CD4-positive, CD25-positive, alpha-beta regulatory T cell (primary cell): ENCODE measurements around the gene SLC1A1. TPM values are rescaled to one million over a fixed set of nuclear protein-coding genes. Genes with fewer than 3 reads are reported as not detected.

Source experiments
- ATAC-seq, 2 donors: fragments of 150-1000 bp; cut with Tn5 transposase; one replicate each; pipeline ENCODE4 v1.10.0; 2021; ENCODE audit warnings: low read depth in 2 of 2, moderate number of reproducible peaks in 2 of 2, moderate library complexity in 1 of 2
- DNase-seq, 3 donors: peaks; one replicate each; pipeline versions ENCODE4 v3.0.0 to v3.0.0-alpha.2; 2012 to 2022; ENCODE audit warnings: mixed read lengths in 1 of 3
- H3K27ac ChIP-seq: one replicate; pipeline ENCODE4 v1.7.0; 2013; ENCODE audit warnings: mild to moderate bottlenecking, low read length; ENCODE audit not compliant: insufficient read depth, poor library complexity, severe bottlenecking
- H3K27me3 ChIP-seq: one replicate; pipeline ENCODE4 v1.7.0; 2013; ENCODE audit warnings: low read length; ENCODE audit not compliant: control insufficient read depth, insufficient read depth
- H3K36me3 ChIP-seq: one replicate; pipeline ENCODE4 v1.7.0; 2013; ENCODE audit warnings: mild to moderate bottlenecking, low read length, moderate library complexity; ENCODE audit not compliant: control insufficient read depth, insufficient read depth
- H3K4me1 ChIP-seq: 2 replicates; pipeline ENCODE4 v1.7.0; 2013; ENCODE audit warnings: mild to moderate bottlenecking, low read length; ENCODE audit not compliant: insufficient read depth, control insufficient read depth, poor library complexity, severe bottlenecking
- H3K4me3 ChIP-seq: one replicate; pipeline ENCODE4 v1.7.0; 2013; ENCODE audit warnings: low read depth, mild to moderate bottlenecking, low read length, moderate library complexity
- H3K9me3 ChIP-seq, 2 experiments: 1 replicate in 1 of 2; 2 replicates in 1 of 2; pipeline ENCODE4 v1.7.0; 2013; ENCODE audit warnings: low read length in 2 of 2, mild to moderate bottlenecking in 1 of 2, moderate library complexity in 1 of 2; ENCODE audit not compliant: control insufficient read depth in 2 of 2
- H3K27ac Mint-ChIP-seq, 3 donors: one replicate each; pipeline ENCODE4 v1.8.0; 2020 to 2022; ENCODE audit warnings: mild to moderate bottlenecking in 3 of 3, mixed read lengths in 3 of 3, moderate library complexity in 2 of 3
- H3K27me3 Mint-ChIP-seq: one replicate; pipeline ENCODE4 v1.8.0; 2022; ENCODE audit warnings: mild to moderate bottlenecking, mixed read lengths
- H3K36me3 Mint-ChIP-seq: one replicate; pipeline ENCODE4 v1.8.0; 2020; ENCODE audit warnings: mixed read lengths
- H3K4me1 Mint-ChIP-seq, 4 donors: one replicate each; pipeline ENCODE4 v1.8.0; 2020 to 2022; ENCODE audit warnings: mixed read lengths in 4 of 4, mild to moderate bottlenecking in 1 of 4
- H3K4me3 Mint-ChIP-seq, 4 donors: one replicate each; pipeline ENCODE4 v1.8.0; 2020 to 2022; ENCODE audit warnings: mild to moderate bottlenecking in 4 of 4, mixed read lengths in 4 of 4, moderate library complexity in 3 of 4
- H3K9me3 Mint-ChIP-seq, 7 donors: one replicate each; pipeline ENCODE4 v1.8.0; 2020 to 2022; ENCODE audit warnings: mixed read lengths in 7 of 7, mild to moderate bottlenecking in 3 of 7, moderate library complexity in 2 of 7
- polyA plus RNA-seq, 4 donors: library from polyadenylated mRNA; unstranded; fragments of 300-500 nt; fragmentation: Illumina TruSeq; gene quantifications; one replicate each; pipeline ENCODE4 v1.2.3, GENCODE V29; 2021
- total RNA-seq: library from RNA; stranded (reverse); gene quantifications from one replicate; pipeline ENCODE4 v1.2.3, GENCODE V29; 2022

Gene SLC1A1
- total and polyA plus RNA-seq, 5 donors from 2014 or later, result 0.37 to 3.3 (median 1.3) TPM

GRCh38 chr9:4504250-4504649 is 14.0 kb downstream of the SLC1A1 start:
- ATAC-seq (no peak), DNase-seq (no peak)
- no peak overlapping the region for H3K27ac Mint-ChIP-seq
- Histone ChIP-seq H3K36me3 (no peaks in the 10 kb centered on the region), H3K27me3 (no peaks in the 10 kb centered on the region), H3K9me3 (no peaks in the 10 kb centered on the region), H3K27ac (no peak overlapping the region), H3K4me3 (no peak overlapping the region), H3K4me1 (no peaks in the 10 kb centered on the region)
- peaks cover 0 to 4% (median 1%) of the 10 kb centered on the region in 4 donors for H3K4me1 Mint-ChIP-seq
- H3K27me3 Mint-ChIP-seq, result peaks cover 5% of the 10 kb centered on the region
- H3K4me3 Mint-ChIP-seq, result no peak overlapping the region
- peaks cover 0 to 1% (median 0%) of the 10 kb centered on the region in 7 donors for H3K9me3 Mint-ChIP-seq
- H3K36me3 Mint-ChIP-seq, result no peaks in the 10 kb centered on the region

GRCh38 chr9:4506490-4506889 is 16.2 kb downstream of the SLC1A1 start:
- DNase-seq, result no peak
- no peaks in the 10 kb centered on the region for H3K27me3 ChIP-seq
- Mint-ChIP-seq H3K9me3 (peaks cover 0 to 2% (median 0%) of the 10 kb centered on the region in 7 donors), H3K4me1 (peaks cover 0 to 2% (median 0%) of the 10 kb centered on the region in 4 donors), H3K4me3 (no peak overlapping the region), H3K27me3 (peaks cover 5% of the 10 kb centered on the region), H3K36me3 (no peaks in the 10 kb centered on the region), H3K27ac (no peak overlapping the region)
- no peaks in the 10 kb centered on the region for H3K9me3 ChIP-seq
- no peak overlapping the region for H3K27ac ChIP-seq
- H3K4me3 ChIP-seq, result no peak overlapping the region
- no peak for ATAC-seq
- no peaks in the 10 kb centered on the region for H3K36me3 ChIP-seq
- H3K4me1 ChIP-seq, result no peaks in the 10 kb centered on the region

- DNase-seq (no peak), ATAC-seq (no peak)
- no peak overlapping the region for H3K4me3 ChIP-seq
- H3K27ac Mint-ChIP-seq, result no peak overlapping the region
- H3K27me3 Mint-ChIP-seq, result peaks cover 2% of the 10 kb centered on the region
- no peaks in the 10 kb centered on the region for H3K36me3 Mint-ChIP-seq
- H3K4me3 Mint-ChIP-seq, result no peak overlapping the region
- H3K4me1 Mint-ChIP-seq, result peaks cover 0 to 2% (median 0%) of the 10 kb centered on the region in 4 donors
- no peaks in the 10 kb centered on the region for H3K9me3 ChIP-seq
- no peaks in the 10 kb centered on the region for H3K36me3 ChIP-seq
- peaks cover 0 to 2% (median 0%) of the 10 kb centered on the region in 7 donors for H3K9me3 Mint-ChIP-seq
- H3K27ac ChIP-seq, result no peak overlapping the region
- H3K4me1 ChIP-seq, result no peaks in the 10 kb centered on the region
- H3K27me3 ChIP-seq, result no peaks in the 10 kb centered on the region
These were observed 17.2 kb downstream of the SLC1A1 start for GRCh38 chr9:4507306-4508130.

- peak overlapping the region in 1 of 3 donors; percentile 37 for H3K27ac Mint-ChIP-seq
- no peak for ATAC-seq
These were observed 18.1 kb downstream of the SLC1A1 start for GRCh38 chr9:4508246-4508906.

GRCh38 chr9:4508907-4509589 is 18.8 kb downstream of the SLC1A1 start:
- peak overlapping the region in 1 of 3 donors; percentile 37 for H3K27ac Mint-ChIP-seq
- no peaks in the 10 kb centered on the region for H3K36me3 Mint-ChIP-seq
- peaks cover 0 to 2% (median 0%) of the 10 kb centered on the region in 4 donors for H3K4me1 Mint-ChIP-seq
- H3K9me3 ChIP-seq, result no peaks in the 10 kb centered on the region
- ATAC-seq (no peak), DNase-seq (no peak)
- peaks cover 0 to 2% (median 0%) of the 10 kb centered on the region in 7 donors for H3K9me3 Mint-ChIP-seq
- H3K27me3 Mint-ChIP-seq, result no peaks in the 10 kb centered on the region
- no peaks in the 10 kb centered on the region for H3K27me3 ChIP-seq
- H3K4me3 ChIP-seq, result no peak overlapping the region
- H3K4me1 ChIP-seq, result no peaks in the 10 kb centered on the region
- H3K27ac ChIP-seq, result no peak overlapping the region
- H3K36me3 ChIP-seq, result no peaks in the 10 kb centered on the region
- no peak overlapping the region for H3K4me3 Mint-ChIP-seq

More at GRCh38 chr9:4508246-4508906, 18.1 kb downstream of the SLC1A1 start:
- H3K4me1 Mint-ChIP-seq, result peaks cover 0 to 2% (median 0%) of the 10 kb centered on the region in 4 donors
- H3K36me3 ChIP-seq, result no peaks in the 10 kb centered on the region
- H3K27ac ChIP-seq, result no peak overlapping the region
- no peaks in the 10 kb centered on the region for H3K9me3 ChIP-seq
- H3K4me3 Mint-ChIP-seq, result no peak overlapping the region
- no peaks in the 10 kb centered on the region for H3K4me1 ChIP-seq
- peaks cover 0 to 2% (median 0%) of the 10 kb centered on the region in 7 donors for H3K9me3 Mint-ChIP-seq
- no peak overlapping the region for H3K4me3 ChIP-seq
- H3K36me3 Mint-ChIP-seq, result no peaks in the 10 kb centered on the region
- DNase-seq, result no peak
- no peaks in the 10 kb centered on the region for H3K27me3 ChIP-seq
- H3K27me3 Mint-ChIP-seq, result no peaks in the 10 kb centered on the region

GRCh38 chr9:4509590-4509984 is 19.3 kb downstream of the SLC1A1 start:
- H3K27me3 Mint-ChIP-seq, result no peaks in the 10 kb centered on the region
- H3K27ac ChIP-seq, result no peak overlapping the region

GRCh38 chr9:4510546-4511322 is 20.5 kb downstream of the SLC1A1 start:
- no peaks in the 10 kb centered on the region for H3K36me3 ChIP-seq
- Mint-ChIP-seq H3K9me3 (peaks cover 0 to 2% (median 0%) of the 10 kb centered on the region in 7 donors), H3K36me3 (no peaks in the 10 kb centered on the region), H3K4me1 (peaks cover 0 to 3% (median 1%) of the 10 kb centered on the region in 4 donors), H3K27me3 (no peaks in the 10 kb centered on the region), H3K27ac (peak overlapping the region in 1 of 3 donors; percentile 28), H3K4me3 (no peak overlapping the region)
- DNase-seq, result no peak
- no peak for ATAC-seq
- H3K4me1 ChIP-seq, result no peaks in the 10 kb centered on the region
- no peak overlapping the region for H3K27ac ChIP-seq
- no peak overlapping the region for H3K4me3 ChIP-seq
- no peaks in the 10 kb centered on the region for H3K9me3 ChIP-seq
- H3K27me3 ChIP-seq, result no peaks in the 10 kb centered on the region

More at GRCh38 chr9:4509590-4509984, 19.3 kb downstream of the SLC1A1 start:
- H3K4me1 ChIP-seq, result no peaks in the 10 kb centered on the region
- no peaks in the 10 kb centered on the region for H3K36me3 Mint-ChIP-seq
- DNase-seq, result no peak
- no peaks in the 10 kb centered on the region for H3K27me3 ChIP-seq
- ATAC-seq, result no peak
- H3K9me3 Mint-ChIP-seq, result peaks cover 0 to 2% (median 0%) of the 10 kb centered on the region in 7 donors
- no peak overlapping the region for H3K4me3 Mint-ChIP-seq
- H3K9me3 ChIP-seq, result no peaks in the 10 kb centered on the region
- H3K36me3 ChIP-seq, result no peaks in the 10 kb centered on the region
- H3K4me1 Mint-ChIP-seq, result peaks cover 0 to 3% (median 1%) of the 10 kb centered on the region in 4 donors
- no peak overlapping the region for H3K4me3 ChIP-seq
- peak overlapping the region in 1 of 3 donors; percentile 37 for H3K27ac Mint-ChIP-seq
